H1 (cell line): ENCODE measurements around the gene DSG2. TPM values are rescaled to one million over a fixed set of nuclear protein-coding genes. Genes with fewer than 3 reads are reported as not detected.

ENCODE experiments used
- CTCF ChIP-seq, 3 experiments: IDR thresholded peaks; 1 replicate in 2 of 3; 2 replicates in 1 of 3; pipeline versions ENCODE4 v1.5.1 to v1.6.1; 2011; ENCODE audit warnings: low read length in 3 of 3, mild to moderate bottlenecking in 3 of 3, inconsistent platforms in 2 of 3, low read depth in 1 of 3, moderate library complexity in 1 of 3; ENCODE audit not compliant: insufficient read depth in 1 of 3; ENCODE audit errors: control extremely low read depth in 1 of 3
- RXRA ChIP-seq: IDR thresholded peaks from 2 replicates; pipeline ENCODE4 v1.6.1; 2011; ENCODE audit warnings: low read depth, mild to moderate bottlenecking, low read length, moderate library complexity; ENCODE audit not compliant: insufficient read depth
- SP2 ChIP-seq: IDR thresholded peaks from 2 replicates; pipeline ENCODE4 v1.6.1; 2012; ENCODE audit warnings: mild to moderate bottlenecking, low read length, inconsistent platforms
- SRF ChIP-seq: IDR thresholded peaks from 2 replicates; pipeline ENCODE4 v1.6.1; 2011; ENCODE audit warnings: mild to moderate bottlenecking, low read depth, low read length, moderate library complexity
- YY1 ChIP-seq: IDR thresholded peaks from 2 replicates; pipeline ENCODE4 v1.6.1; 2011; ENCODE audit warnings: low read depth, mild to moderate bottlenecking, low read length
- polyA plus RNA-seq, 7 experiments: library from polyadenylated mRNA; depleted of rRNA in 3 of 7; stranded (reverse) in 5 of 7; unstranded in 2 of 7; fragments of >200 nt in 5 of 7; fragments of 200-250 nt in 2 of 7; gene quantifications; 1 replicate in 5 of 7; 2 replicates in 1 of 7; 4 replicates in 1 of 7; pipeline versions ENCODE4 v1.2.1 to v1.2.3, GENCODE V29; 2011 to 2013; ENCODE audit warnings: missing spikeins in 2 of 7, mixed read lengths in 2 of 7
- total RNA-seq: library from RNA; stranded (reverse); fragmentation: NEBNext Ultra II Directional; extraction: Animal tissue kit (Norgen Biotek cat#: 25700); gene quantifications from 2 replicates; pipeline ENCODE4 v1.2.1, GENCODE V29; 2021

Gene DSG2
- total and polyA plus RNA-seq, 2 of the 8 experiments (the other 6 are each of a cell fraction or from before 2014, with no cell fraction given) = 60.1 to 144 TPM

- TF ChIP-seq SRF (no peak), YY1 (no peak), RXRA (no peak), SP2 (no peak), CTCF (IDR thresholded peaks at IDR 0.05; ENCODE audit: control extremely low read depth in 1 of 3, insufficient read depth in 1 of 3, low read depth in 1 of 3, low read length in 3 of 3) (no peak)
These were observed 4.8 kb upstream of the DSG2 start (continued) for GRCh38 chr18:31493171-31493570.
